GM12872 (cell line): ENCODE results near the gene GABBR2.

Experiments
- CTCF ChIP-seq: IDR thresholded peaks from 3 replicates; pipeline ENCODE4 v1.5.1; 2011; ENCODE audit warnings: low read depth, mild to moderate bottlenecking, low read length, moderate library complexity; ENCODE audit not compliant: insufficient read depth

GABBR2 gene

GRCh38 chr9:98315067-98315453 is 393.7 kb downstream of the GABBR2 start:
- TF ChIP-seq CTCF = no peak

- no peak for TF ChIP-seq CTCF
These were observed 394.2 kb downstream of the GABBR2 start for GRCh38 chr9:98314381-98315066.

GRCh38 chr9:98312365-98312764 is 396.4 kb downstream of the GABBR2 start:
- TF ChIP-seq CTCF = no peak

- no peak for TF ChIP-seq CTCF
These were observed 397.2 kb downstream of the GABBR2 start for GRCh38 chr9:98311541-98311940.

- no peak for TF ChIP-seq CTCF
These were observed 397.9 kb downstream of the GABBR2 start for GRCh38 chr9:98310752-98311392.

- TF ChIP-seq CTCF = no peak
These were observed 402.2 kb downstream of the GABBR2 start for GRCh38 chr9:98306384-98307145.

GRCh38 chr9:98304381-98304780 is 404.4 kb downstream of the GABBR2 start:
- TF ChIP-seq CTCF = no peak
